Measurements from ENCODE around the gene FZD10. TPM values are rescaled to one million over a fixed set of nuclear protein-coding genes. Genes with fewer than 3 reads are reported as not detected.

FZD10 gene
- total RNA-seq, 2 donors from 2014 or later = under 0.01 to 0.52 TPM

- no peaks in the 10 kb centered on the region for H3K36me3 ChIP-seq (replicated peaks in 1 of 2; ENCODE audit: insufficient read depth in 1 of 2, low read depth in 2 of 2)
- intact Hi-C loops (cut with DNase I) = no loop called here
- H3K27me3 ChIP-seq = no peaks in the 10 kb centered on the region
- no peak for TF ChIP-seq CTCF (IDR thresholded peaks at IDR 0.05)
- TF ChIP-seq POLR2A (IDR thresholded peaks at IDR 0.05) = no peak
- no peak overlapping the region for H3K4me3 ChIP-seq
- no peak for ATAC-seq
- 67 to 79% methylated on average over 14 to 15 of the region's 15 CpGs for WGBS, 2 donors
- H3K4me1 ChIP-seq = no peaks in the 10 kb centered on the region
- no peak overlapping the region for H3K27ac ChIP-seq
- peaks cover 0 to 5% (median 0%) of the 10 kb centered on the region in 3 donors for H3K9me3 ChIP-seq
- DNase-seq = no peak
Measured at GRCh38 chr12:130124605-130125244, 37.5 kb upstream of the FZD10 start.

GRCh38 chr12:130126023-130126432 is 36.2 kb upstream of the FZD10 start:
- no peaks in the 10 kb centered on the region for H3K4me1 ChIP-seq
- no peak overlapping the region for H3K27ac ChIP-seq
- ATAC-seq = peak; percentile 30
- 45 to 64% methylated on average over 4 to 13 of the region's 13 CpGs for WGBS, 2 donors
- H3K27me3 ChIP-seq = no peaks in the 10 kb centered on the region
- H3K9me3 ChIP-seq = peaks cover 0 to 5% (median 0%) of the 10 kb centered on the region in 3 donors
- DNase-seq = peak in 2 of 4 donors; percentile 19 to 20
- intact Hi-C loops (cut with DNase I) = no loop called here
- H3K4me3 ChIP-seq = no peak overlapping the region
- TF ChIP-seq POLR2A (IDR thresholded peaks at IDR 0.05) (no peak), CTCF (IDR thresholded peaks at IDR 0.05) (no peak)
- no peaks in the 10 kb centered on the region for H3K36me3 ChIP-seq (replicated peaks in 1 of 2; ENCODE audit: insufficient read depth in 1 of 2, low read depth in 2 of 2)

GRCh38 chr12:130127532-130127911 is 34.7 kb upstream of the FZD10 start:
- intact Hi-C loops (cut with DNase I) = no loop called here
- no peaks in the 10 kb centered on the region for H3K4me1 ChIP-seq
- no peak overlapping the region for H3K4me3 ChIP-seq
- TF ChIP-seq CTCF (IDR thresholded peaks at IDR 0.05) = no peak
- TF ChIP-seq POLR2A (IDR thresholded peaks at IDR 0.05) = no peak
- DNase-seq (peak; percentile 20 to 55 (median 32)), ATAC-seq (peak; percentile 49)
- H3K9me3 ChIP-seq = peaks cover 0 to 5% (median 0%) of the 10 kb centered on the region in 3 donors
- WGBS, 2 donors = 58 to 67% methylated on average over 3 of the region's 3 CpGs
- peak overlapping the region in 1 of 4 donors; percentile 46 for H3K27ac ChIP-seq
- H3K27me3 ChIP-seq = no peaks in the 10 kb centered on the region
- no peaks in the 10 kb centered on the region for H3K36me3 ChIP-seq (replicated peaks in 1 of 2; ENCODE audit: insufficient read depth in 1 of 2, low read depth in 2 of 2)

GRCh38 chr12:130127912-130128789 is 34.1 kb upstream of the FZD10 start:
- Histone ChIP-seq H3K36me3 (replicated peaks in 1 of 2; ENCODE audit: insufficient read depth in 1 of 2, low read depth in 2 of 2) (no peaks in the 10 kb centered on the region), H3K4me1 (no peaks in the 10 kb centered on the region), H3K4me3 (no peak overlapping the region), H3K27me3 (no peaks in the 10 kb centered on the region), H3K9me3 (peaks cover 0 to 5% (median 0%) of the 10 kb centered on the region in 3 donors), H3K27ac (peak overlapping the region in 3 of 4 donors; percentile 4 to 46 (median 36))
- no peak for TF ChIP-seq POLR2A (IDR thresholded peaks at IDR 0.05)
- TF ChIP-seq CTCF (IDR thresholded peaks at IDR 0.05) = no peak
- 47 to 50% methylated on average over 7 to 21 of the region's 21 CpGs for WGBS, 2 donors
- peak in 3 of 4 donors; percentile 22 to 38 (median 23) for DNase-seq
- intact Hi-C loops (cut with DNase I) = no loop called here
- ATAC-seq = peak; percentile 62

All from body of pancreas (tissue), 4 donors.